ENCODE results near the gene ACSS3. TPM values are rescaled to one million over a fixed set of nuclear protein-coding genes. Genes with fewer than 3 reads are reported as not detected.
"Not testable (repeated sequence)": the region's sequence is repeated elsewhere in the genome, so short reads cannot be mapped to it uniquely, and the experiment has no call there.

The ACSS3 gene, protein sequence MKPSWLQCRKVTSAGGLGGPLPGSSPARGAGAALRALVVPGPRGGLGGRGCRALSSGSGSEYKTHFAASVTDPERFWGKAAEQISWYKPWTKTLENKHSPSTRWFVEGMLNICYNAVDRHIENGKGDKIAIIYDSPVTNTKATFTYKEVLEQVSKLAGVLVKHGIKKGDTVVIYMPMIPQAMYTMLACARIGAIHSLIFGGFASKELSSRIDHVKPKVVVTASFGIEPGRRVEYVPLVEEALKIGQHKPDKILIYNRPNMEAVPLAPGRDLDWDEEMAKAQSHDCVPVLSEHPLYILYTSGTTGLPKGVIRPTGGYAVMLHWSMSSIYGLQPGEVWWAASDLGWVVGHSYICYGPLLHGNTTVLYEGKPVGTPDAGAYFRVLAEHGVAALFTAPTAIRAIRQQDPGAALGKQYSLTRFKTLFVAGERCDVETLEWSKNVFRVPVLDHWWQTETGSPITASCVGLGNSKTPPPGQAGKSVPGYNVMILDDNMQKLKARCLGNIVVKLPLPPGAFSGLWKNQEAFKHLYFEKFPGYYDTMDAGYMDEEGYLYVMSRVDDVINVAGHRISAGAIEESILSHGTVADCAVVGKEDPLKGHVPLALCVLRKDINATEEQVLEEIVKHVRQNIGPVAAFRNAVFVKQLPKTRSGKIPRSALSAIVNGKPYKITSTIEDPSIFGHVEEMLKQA
- polyA plus RNA-seq (ENCODE audit: insufficient read length) = 8.2 TPM

GRCh38 chr12:81077686-81078441 lies at the start of gene ACSS3:
Gene ACSS3 (plus strand): TSS chr12:81078079. CDS start chr12:81078121, 42 bp downstream.
- peak; percentile 76 for DNase-seq

DNA sequence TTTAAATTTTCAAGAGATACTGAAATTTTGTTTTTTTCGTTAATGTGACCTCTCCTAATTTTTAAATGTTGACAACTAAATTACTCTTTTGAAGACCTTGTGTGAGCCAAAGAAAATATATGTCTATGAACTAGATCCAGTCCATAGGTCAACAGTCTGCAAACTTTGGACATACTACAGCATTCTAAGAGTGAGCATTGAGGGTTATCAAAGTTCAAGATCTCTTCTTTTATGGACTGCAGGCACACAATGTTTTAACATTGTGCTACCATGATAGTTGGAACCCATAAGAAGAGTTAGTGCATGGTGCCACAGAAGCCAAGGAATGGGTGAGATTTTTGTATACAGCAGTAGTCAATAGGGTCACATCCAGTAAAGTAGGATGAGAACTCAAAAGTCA lies 43.0 kb upstream of the ACSS3 start:
- DNase-seq = no peak

- DNase-seq = no peak
Observed at GRCh38 chr12:81039231-81039630, 38.6 kb upstream of the ACSS3 start.

- no peak for DNase-seq
Observed at GRCh38 chr12:81043979-81044740, 33.7 kb upstream of the ACSS3 start.

GRCh38 chr12:81064971-81065370 lies 12.9 kb upstream of the ACSS3 start:
- not testable (repeated sequence) for DNase-seq

GRCh38 chr12:81070846-81071245 lies 7.0 kb upstream of the ACSS3 start:
- no peak for DNase-seq

GRCh38 chr12:81075539-81075938 lies 2.3 kb upstream of the ACSS3 start:
- DNase-seq = no peak

DNA sequence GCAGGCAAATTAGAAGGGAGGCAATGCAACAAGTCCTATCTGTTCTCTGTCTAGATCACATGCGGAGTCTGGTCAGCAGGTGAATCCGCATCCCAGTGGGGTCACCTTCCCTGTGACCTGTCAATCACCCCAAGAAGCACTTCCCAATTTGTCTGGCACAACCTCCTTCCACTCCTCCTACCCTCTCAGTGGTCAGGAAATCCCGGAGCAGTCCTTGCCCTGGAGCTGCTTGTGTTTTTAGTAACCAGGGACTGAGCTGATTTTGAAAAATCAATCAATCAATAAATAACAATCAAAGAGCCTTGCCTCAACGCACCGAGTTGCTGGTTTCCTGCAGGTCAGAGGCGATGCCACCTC lies 572 bp upstream of the ACSS3 start:
- peak; percentile 35 for DNase-seq

GRCh38 chr12:81078469-81079196 lies 754 bp downstream of the ACSS3 start:
- peak; percentile 32 for DNase-seq

GRCh38 chr12:81079280-81080076 lies 1.6 kb downstream of the ACSS3 start:
- DNase-seq = no peak

GRCh38 chr12:81080431-81080983 lies 2.6 kb downstream of the ACSS3 start:
- DNase-seq = no peak

- no peak for DNase-seq
Observed at GRCh38 chr12:81081726-81082125, 3.8 kb downstream of the ACSS3 start.

GRCh38 chr12:81083018-81083417 lies 5.1 kb downstream of the ACSS3 start:
- DNase-seq = no peak

DNA sequence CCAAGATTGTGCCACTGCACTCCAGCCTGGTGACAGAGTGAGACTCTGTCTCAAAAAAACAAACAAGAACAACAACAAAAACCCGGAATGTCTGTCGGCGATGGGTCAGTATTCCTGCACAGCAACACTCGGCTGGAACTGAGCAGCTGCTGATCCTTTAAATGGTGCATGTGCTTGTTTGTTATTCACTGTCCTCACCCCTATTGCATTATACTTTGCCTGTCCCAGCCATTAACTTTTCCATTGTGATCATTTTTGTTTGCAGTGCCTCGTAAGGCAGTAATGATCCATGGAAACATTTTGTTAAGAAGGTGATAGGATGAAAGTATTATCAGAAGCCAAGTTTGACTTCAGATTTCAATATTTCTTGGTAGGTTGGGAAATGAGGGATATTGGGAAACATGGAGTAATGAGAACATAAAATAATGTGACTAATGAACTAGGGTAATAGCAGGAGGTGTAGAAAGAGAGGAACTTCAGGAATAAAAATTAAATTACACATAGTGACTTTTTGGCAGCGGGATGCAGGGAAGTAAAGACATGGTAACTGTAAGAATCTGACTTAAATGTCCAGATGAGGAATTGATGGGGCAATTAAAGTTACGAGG lies 6.1 kb downstream of the ACSS3 start:
- DNase-seq = no peak

DNA sequence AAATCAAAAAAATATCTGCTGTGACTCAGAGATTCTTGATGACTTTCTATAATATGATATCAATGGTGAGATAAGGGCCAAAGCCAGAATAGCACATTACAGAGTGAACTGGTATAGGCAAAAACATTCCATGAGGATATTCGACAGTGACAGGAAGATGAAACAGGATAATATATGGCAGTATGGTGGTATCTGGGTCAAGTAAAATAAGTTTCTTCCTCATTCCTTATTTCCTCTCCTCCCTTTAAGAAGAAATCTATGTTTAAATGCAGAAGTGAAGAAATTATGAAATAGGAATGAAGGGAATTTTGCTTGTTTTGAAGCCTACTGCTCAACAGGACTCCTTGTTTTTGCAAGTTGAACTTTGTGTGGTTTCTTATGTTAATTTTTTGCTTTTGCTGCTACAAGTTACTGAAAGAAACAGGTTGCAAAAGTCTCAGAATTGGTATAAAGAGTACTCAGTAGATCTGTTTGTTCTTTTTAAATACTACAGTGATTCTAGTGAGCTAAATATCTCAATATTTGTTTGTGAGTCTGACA lies 7.0 kb downstream of the ACSS3 start:
- no peak for DNase-seq

GRCh38 chr12:81085832-81086231 lies 8.0 kb downstream of the ACSS3 start:
- no peak for DNase-seq

- no peak for DNase-seq
Observed at GRCh38 chr12:81086342-81086741, 8.5 kb downstream of the ACSS3 start.

- DNase-seq = no peak
Observed at GRCh38 chr12:81088221-81088620, 10.3 kb downstream of the ACSS3 start.

GRCh38 chr12:81089412-81089811 lies 11.5 kb downstream of the ACSS3 start:
- DNase-seq = no peak

DNA sequence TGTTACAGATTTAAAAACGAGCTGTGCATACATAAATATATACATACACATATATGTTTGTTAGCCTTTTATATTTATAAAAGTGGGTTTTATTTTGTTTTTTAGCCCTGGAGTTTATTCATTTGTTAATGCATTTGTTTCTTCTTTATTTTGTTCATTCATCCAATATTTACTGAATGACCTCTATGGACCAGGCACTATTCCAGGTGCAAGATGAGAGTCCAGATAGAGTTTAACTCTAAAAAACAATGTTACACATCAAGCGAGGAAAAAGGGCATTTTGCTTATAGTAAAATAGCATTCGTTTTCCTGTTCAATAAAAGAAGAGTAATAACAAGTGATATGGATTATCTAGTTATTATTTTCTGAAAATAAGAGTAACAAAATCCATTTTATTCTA lies 14.2 kb downstream of the ACSS3 start:
- no peak for DNase-seq
